Smooth muscle cell (in vitro differentiated cells): Measurements from ENCODE around the gene RABGAP1L. TPM values are rescaled to one million over a fixed set of nuclear protein-coding genes. Genes with fewer than 3 reads are reported as not detected.
"Not testable (repeated sequence)": the region's sequence is repeated elsewhere in the genome, so short reads cannot be mapped to it uniquely, and the experiment has no call there.

Experiments used
- DNase-seq: peaks from one replicate; lab custom pipeline; 2025; ENCODE audit not compliant: unreplicated experiment; lab: John Stamatoyannopoulos, UW
- H2AFZ ChIP-seq: fragments of 200-600 bp; sonication (generic); 2 replicates; pipeline ENCODE4 v1.6.0; 2016; ENCODE audit warnings: antibody characterized with exemption, low read depth, mild to moderate bottlenecking
- H3F3A ChIP-seq: fragments of 200-600 bp; sonication (generic); 2 replicates; pipeline ENCODE4 v1.6.0; 2017; ENCODE audit warnings: antibody characterized with exemption, low read depth
- H3K27ac ChIP-seq: fragments of 200-600 bp; sonication (generic); 2 replicates; pipeline ENCODE4 v1.5.1; 2016; ENCODE audit warnings: low read depth, mild to moderate bottlenecking
- H3K27me3 ChIP-seq: fragments of 200-600 bp; sonication (generic); 2 replicates; pipeline ENCODE4 v1.6.1; 2016; ENCODE audit warnings: low read depth, mild to moderate bottlenecking
- H3K36me3 ChIP-seq: fragments of 200-600 bp; sonication (generic); 2 replicates; pipeline ENCODE4 v1.5.1; 2016; ENCODE audit warnings: low read depth
- H3K4me1 ChIP-seq: fragments of 200-600 bp; sonication (generic); 2 replicates; pipeline ENCODE4 v1.5.1; 2016; ENCODE audit warnings: low read depth
- H3K4me2 ChIP-seq: fragments of 200-600 bp; sonication (generic); 2 replicates; pipeline ENCODE4 v1.6.0; 2016; ENCODE audit warnings: mild to moderate bottlenecking
- H3K4me3 ChIP-seq: fragments of 200-600 bp; sonication (generic); 2 replicates; pipeline ENCODE4 v1.5.1; 2016; ENCODE audit warnings: mild to moderate bottlenecking
- H3K79me2 ChIP-seq: fragments of 200-600 bp; sonication (generic); 2 replicates; pipeline ENCODE4 v1.6.0; 2016; ENCODE audit warnings: low read depth, mild to moderate bottlenecking
- H3K9ac ChIP-seq: fragments of 200-600 bp; sonication (generic); 2 replicates; pipeline ENCODE4 v1.6.0; 2016; ENCODE audit warnings: low read depth
- H3K9me3 ChIP-seq: fragments of 200-600 bp; sonication (generic); replicated peaks from 2 replicates; pipeline ENCODE4 v1.5.1; 2016; ENCODE audit warnings: low read depth
- H4K20me1 ChIP-seq: fragments of 200-600 bp; sonication (generic); 2 replicates; pipeline ENCODE4 v1.6.0; 2016; ENCODE audit warnings: low read depth
- CTCF ChIP-seq: fragments of 200-600 bp; sonication (generic); IDR thresholded peaks from 2 replicates; pipeline ENCODE4 v1.5.1; 2017; ENCODE audit warnings: borderline replicate concordance, mild to moderate bottlenecking, antibody characterized with exemption; ENCODE audit not compliant: insufficient read depth, poor library complexity, severe bottlenecking
- WGBS: methylation state at CpG from one replicate; pipeline ENCODE4 v1.1.7; 2016; ENCODE audit warnings: low lambda C conversion rate; 5-methylcytosine and 5-hydroxymethylcytosine counted together
- polyA plus RNA-seq: library from polyadenylated mRNA; unstranded; fragments of >200 nt; fragmentation: Nextera tagmentation; extraction: Ambion mirVana; gene quantifications from 2 replicates; pipeline ENCODE4 v1.2.1, GENCODE V29; 2016
- total RNA-seq: library from RNA; depleted of rRNA; stranded (reverse); fragments of >200 nt; gene quantifications from 2 replicates; pipeline ENCODE4 v1.2.3, GENCODE V29; 2014

RABGAP1L gene
- total and polyA plus RNA-seq, 2 experiments from 2014 or later, result 4.8 to 24.7 TPM

GRCh38 chr1:174572771-174573170 is 413.5 kb downstream of the RABGAP1L start:
- WGBS, result 88% methylated on average over 1 of the region's 1 CpG
- peaks cover 4% of the 10 kb centered on the region for H3K9me3 ChIP-seq
- H3K79me2 ChIP-seq, result no peaks in the 10 kb centered on the region
- no peak overlapping the region for H3K4me2 ChIP-seq
- no peaks in the 10 kb centered on the region for H3K4me1 ChIP-seq
- no peaks in the 10 kb centered on the region for H4K20me1 ChIP-seq
- no peaks in the 10 kb centered on the region for H3K27me3 ChIP-seq
- H3K36me3 ChIP-seq, result peaks cover 5% of the 10 kb centered on the region
- H3K4me3 ChIP-seq, result no peak overlapping the region
- no peak for DNase-seq
- H3K27ac ChIP-seq, result no peak overlapping the region
- no peak overlapping the region for H2AFZ ChIP-seq
- H3K9ac ChIP-seq, result no peak overlapping the region
- H3F3A ChIP-seq, result no peaks in the 10 kb centered on the region
- TF ChIP-seq CTCF, result no peak

- H3K4me2 ChIP-seq, H3K79me2 ChIP-seq, H3K9me3 ChIP-seq, H2AFZ ChIP-seq, H3K27ac ChIP-seq, DNase-seq, H3F3A ChIP-seq, H3K27me3 ChIP-seq, H3K9ac ChIP-seq, H3K36me3 ChIP-seq, H3K4me3 ChIP-seq, H3K4me1 ChIP-seq, H4K20me1 ChIP-seq: not testable (repeated sequence)
- 95% methylated on average over 6 of the region's 6 CpGs for WGBS
Measured at GRCh38 chr1:174576120-174576519, 416.8 kb downstream of the RABGAP1L start.

GRCh38 chr1:174577681-174578080 is 418.4 kb downstream of the RABGAP1L start:
- no peaks in the 10 kb centered on the region for H3K4me1 ChIP-seq
- H3F3A ChIP-seq, result no peaks in the 10 kb centered on the region

GRCh38 chr1:174580801-174581200 is 421.5 kb downstream of the RABGAP1L start:
- TF ChIP-seq CTCF, result no peak
- 66% methylated on average over 3 of the region's 3 CpGs for WGBS
- no peak overlapping the region for H3K9ac ChIP-seq
- H3K4me2 ChIP-seq, result no peak overlapping the region
- DNase-seq, result no peak
- no peak overlapping the region for H3K4me3 ChIP-seq
- no peak overlapping the region for H2AFZ ChIP-seq
- no peaks in the 10 kb centered on the region for H3K27me3 ChIP-seq
- H3K9me3 ChIP-seq, result peaks cover 8% of the 10 kb centered on the region
- no peaks in the 10 kb centered on the region for H3K36me3 ChIP-seq
- no peaks in the 10 kb centered on the region for H3F3A ChIP-seq
- no peak overlapping the region for H3K27ac ChIP-seq
- no peaks in the 10 kb centered on the region for H3K4me1 ChIP-seq
- H3K79me2 ChIP-seq, result no peaks in the 10 kb centered on the region
- H4K20me1 ChIP-seq, result no peaks in the 10 kb centered on the region

More at GRCh38 chr1:174577681-174578080, 418.4 kb downstream of the RABGAP1L start:
- no peaks in the 10 kb centered on the region for H4K20me1 ChIP-seq
- no peak overlapping the region for H3K4me3 ChIP-seq
- H3K9ac ChIP-seq, result no peak overlapping the region
- H2AFZ ChIP-seq, result no peak overlapping the region
- H3K36me3 ChIP-seq, result peaks cover 5% of the 10 kb centered on the region
- H3K27me3 ChIP-seq, result no peaks in the 10 kb centered on the region
- H3K79me2 ChIP-seq, result no peaks in the 10 kb centered on the region
- no peak overlapping the region for H3K4me2 ChIP-seq
- TF ChIP-seq CTCF, result no peak
- no peak overlapping the region for H3K27ac ChIP-seq
- peaks cover 8% of the 10 kb centered on the region for H3K9me3 ChIP-seq
- no peak for DNase-seq
